Coronary artery (tissue), 2 donors: ENCODE measurements around the gene DMRTB1.

Experiments used
- DNase-seq: peaks from one replicate; pipeline ENCODE4 v3.0.0-alpha.2; 2017; ENCODE audit warnings: low spot score
- H3K27ac ChIP-seq, 2 donors: fragments of 200-600 bp; sonication (generic); one replicate each; pipeline ENCODE4 v1.5.1; 2016 to 2019
- H3K4me3 ChIP-seq: fragments of 200-600 bp; sonication (generic); 2 replicates; pipeline ENCODE4 v1.5.1; 2016; ENCODE audit warnings: mild to moderate bottlenecking, moderate library complexity
- CTCF ChIP-seq: fragments of 200-600 bp; sonication (generic); IDR thresholded peaks from one replicate; pipeline ENCODE4 v1.5.1; 2019; ENCODE audit warnings: antibody characterized with exemption

The DMRTB1 gene

GRCh38 chr1:53458634-53459033, 565 bp upstream of the DMRTB1 start:
- Histone ChIP-seq H3K27ac (no peak overlapping the region), H3K4me3 (no peak overlapping the region)
- no peak for DNase-seq
- TF ChIP-seq CTCF, result no peak

GRCh38 chr1:53460211-53460634, 1.0 kb downstream of the DMRTB1 start:
- TF ChIP-seq CTCF, result no peak
- Histone ChIP-seq H3K27ac (no peak overlapping the region), H3K4me3 (no peak overlapping the region)
- peak; percentile 29 for DNase-seq

- Histone ChIP-seq H3K4me3 (no peak overlapping the region), H3K27ac (no peak overlapping the region)
- TF ChIP-seq CTCF, result no peak
- peak; percentile 56 for DNase-seq
These were observed 1.6 kb downstream of the DMRTB1 start for GRCh38 chr1:53460666-53461322.

- no peak overlapping the region for H3K27ac ChIP-seq
- TF ChIP-seq CTCF, result no peak
- DNase-seq, result peak; percentile 62
- H3K4me3 ChIP-seq, result no peak overlapping the region
These were observed 2.3 kb downstream of the DMRTB1 start for GRCh38 chr1:53461323-53462044.

GRCh38 chr1:53462193-53462592, 3.0 kb downstream of the DMRTB1 start:
- no peak overlapping the region for H3K4me3 ChIP-seq
- TF ChIP-seq CTCF, result no peak
- H3K27ac ChIP-seq, result no peak overlapping the region
- peak; percentile 29 for DNase-seq

GRCh38 chr1:53462769-53463501, 3.7 kb downstream of the DMRTB1 start:
- DNase-seq, result peak; percentile 62
- H3K4me3 ChIP-seq, result no peak overlapping the region
- no peak for TF ChIP-seq CTCF
- H3K27ac ChIP-seq, result no peak overlapping the region
